Mesenchymal stem cell (in vitro differentiated cells and primary cell): ENCODE results near the gene ETF1.
A peak's percentile ranks its signal among the peaks of the same experiment; 100 is the strongest.

ENCODE experiments used
- DNase-seq: peaks from one replicate; pipeline ENCODE4 v3.0.0-alpha.2; 2013
- H2AFZ ChIP-seq: one replicate; pipeline ENCODE4 v1.6.1; 2013; ENCODE audit warnings: low read depth, mild to moderate bottlenecking, control low read depth, inconsistent platforms, low read length, moderate library complexity
- H2AK5ac ChIP-seq: 2 replicates; pipeline ENCODE4 v1.6.1; 2013; ENCODE audit warnings: low read length, moderate library complexity, mild to moderate bottlenecking, inconsistent platforms; ENCODE audit not compliant: severe bottlenecking
- H2BK120ac ChIP-seq: one replicate; pipeline ENCODE4 v1.6.1; 2013; ENCODE audit warnings: low read depth, mild to moderate bottlenecking, inconsistent platforms, low read length, moderate library complexity
- H2BK12ac ChIP-seq, 2 experiments: one replicate each; pipeline ENCODE4 v1.6.1; 2013; ENCODE audit warnings: inconsistent platforms in 2 of 2, low read length in 2 of 2, mild to moderate bottlenecking in 2 of 2, moderate library complexity in 2 of 2, control low read depth in 1 of 2
- H2BK15ac ChIP-seq: one replicate; pipeline ENCODE4 v1.6.1; 2013; ENCODE audit warnings: mild to moderate bottlenecking, low read depth, inconsistent platforms; ENCODE audit not compliant: poor library complexity, severe bottlenecking
- H2BK5ac ChIP-seq: 2 replicates; pipeline ENCODE4 v1.6.1; 2013; ENCODE audit warnings: low read depth, mild to moderate bottlenecking, low read length, control low read depth, inconsistent platforms; ENCODE audit not compliant: poor library complexity, severe bottlenecking
- H3K14ac ChIP-seq, 2 experiments: one replicate each; pipeline ENCODE4 v1.6.1; 2013; ENCODE audit warnings: inconsistent platforms in 2 of 2, low read length in 2 of 2, control low read depth in 1 of 2, mild to moderate bottlenecking in 1 of 2, moderate library complexity in 1 of 2
- H3K18ac ChIP-seq, 2 experiments: one replicate each; pipeline ENCODE4 v1.6.1; 2013; ENCODE audit warnings: inconsistent platforms in 2 of 2, low read length in 2 of 2, control low read depth in 1 of 2, low read depth in 1 of 2, mild to moderate bottlenecking in 1 of 2
- H3K23ac ChIP-seq, 2 experiments: one replicate each; pipeline ENCODE4 v1.6.1; 2013; ENCODE audit warnings: inconsistent platforms in 2 of 2, low read length in 2 of 2, mild to moderate bottlenecking in 2 of 2, moderate library complexity in 2 of 2, control low read depth in 1 of 2
- H3K27ac ChIP-seq: 2 replicates; pipeline ENCODE4 v1.5.1; 2013; ENCODE audit warnings: mild to moderate bottlenecking, moderate library complexity, low read length, control low read depth, inconsistent platforms; ENCODE audit not compliant: poor library complexity, severe bottlenecking
- H3K27me3 ChIP-seq, 2 experiments: 2 replicates each; pipeline versions ENCODE4 v1.6.1 to v1.7.0; 2013; ENCODE audit warnings: low read length in 2 of 2, mild to moderate bottlenecking in 2 of 2, moderate library complexity in 2 of 2, control low read depth in 1 of 2, inconsistent platforms in 1 of 2; ENCODE audit not compliant: control insufficient read depth in 1 of 2, insufficient read depth in 1 of 2
- H3K36me3 ChIP-seq, 2 experiments: 2 replicates each; pipeline versions ENCODE4 v1.6.1 to v1.7.0; 2013; ENCODE audit warnings: low read length in 2 of 2, control low read depth in 1 of 2, inconsistent platforms in 1 of 2, low read depth in 1 of 2, mild to moderate bottlenecking in 1 of 2; ENCODE audit not compliant: insufficient read depth in 2 of 2, control insufficient read depth in 1 of 2
- H3K4ac ChIP-seq, 2 experiments: one replicate each; pipeline ENCODE4 v1.6.1; 2013; ENCODE audit warnings: inconsistent platforms in 2 of 2, low read length in 2 of 2, mild to moderate bottlenecking in 2 of 2, moderate library complexity in 2 of 2, control low read depth in 1 of 2, low read depth in 1 of 2
- H3K4me1 ChIP-seq: 2 replicates; pipeline ENCODE4 v1.6.1; 2013; ENCODE audit warnings: low read depth, low read length, control low read depth; ENCODE audit not compliant: control insufficient read depth, insufficient read depth
- H3K4me2 ChIP-seq: 2 replicates; pipeline ENCODE4 v1.6.1; 2013; ENCODE audit warnings: low read length, mild to moderate bottlenecking, inconsistent platforms; ENCODE audit not compliant: poor library complexity, severe bottlenecking
- H3K4me3 ChIP-seq, 2 experiments: 2 replicates each; pipeline versions ENCODE4 v1.5.1 to v1.7.0; 2013; ENCODE audit warnings: low read length in 2 of 2, mild to moderate bottlenecking in 2 of 2, control low read depth in 1 of 2, low read depth in 1 of 2; ENCODE audit not compliant: insufficient read depth in 1 of 2
- H3K79me1 ChIP-seq: replicated peaks from 2 replicates; pipeline ENCODE4 v1.6.1; 2013; ENCODE audit warnings: mild to moderate bottlenecking, control low read depth, low read length, inconsistent platforms; ENCODE audit not compliant: poor library complexity, severe bottlenecking
- H3K9ac ChIP-seq: 2 replicates; pipeline ENCODE4 v1.7.0; 2013; ENCODE audit warnings: mild to moderate bottlenecking, low read length, moderate library complexity
- H3K9me3 ChIP-seq: 2 replicates; pipeline ENCODE4 v1.7.0; 2013; ENCODE audit warnings: mild to moderate bottlenecking, low read length; ENCODE audit not compliant: control insufficient read depth
- H4K8ac ChIP-seq: one replicate; pipeline ENCODE4 v1.6.1; 2013; ENCODE audit warnings: inconsistent platforms, mild to moderate bottlenecking, low read length, moderate library complexity
- H4K91ac ChIP-seq: one replicate; pipeline ENCODE4 v1.6.1; 2013; ENCODE audit warnings: mild to moderate bottlenecking, low read length, inconsistent platforms
- WGBS: methylation state at CpG from one replicate; pipeline ENCODE4 v1.1.7; 2013; ENCODE audit warnings: mixed read lengths; 5-methylcytosine and 5-hydroxymethylcytosine counted together

The ETF1 gene

GRCh38 chr5:138490648-138491283 is 52.3 kb downstream of the ETF1 start:
- H3K36me3 ChIP-seq, result no peaks in the 10 kb centered on the region
- H3K4me1 ChIP-seq, result peaks cover 20% of the 10 kb centered on the region
- H3K9me3 ChIP-seq, result no peaks in the 10 kb centered on the region
- H3K27ac ChIP-seq, result no peak overlapping the region
- H2AFZ ChIP-seq, result no peak overlapping the region
- no peak overlapping the region for H3K4me2 ChIP-seq
- no peak overlapping the region for H4K91ac ChIP-seq
- H2BK5ac ChIP-seq, result no peak overlapping the region
- no peak for DNase-seq
- H2AK5ac ChIP-seq, result no peak overlapping the region
- no peak overlapping the region for H3K14ac ChIP-seq
- H3K18ac ChIP-seq, result no peak overlapping the region
- peaks cover 22 to 36% of the 10 kb centered on the region in 2 experiments for H3K27me3 ChIP-seq
- no peak overlapping the region for H3K23ac ChIP-seq
- H2BK15ac ChIP-seq, result no peak overlapping the region
- no peaks in the 10 kb centered on the region for H3K79me1 ChIP-seq
- H3K4ac ChIP-seq, result no peak overlapping the region
- no peak overlapping the region for H4K8ac ChIP-seq
- whole genome bisulfite sequencing, result 93% methylated on average over 12 of the region's 12 CpGs
- H3K4me3 ChIP-seq, result no peak overlapping the region
- H2BK12ac ChIP-seq, result no peak overlapping the region
- no peak overlapping the region for H2BK120ac ChIP-seq
- no peak overlapping the region for H3K9ac ChIP-seq

- no peak overlapping the region for H2BK120ac ChIP-seq
- H3K4ac ChIP-seq, result no peak overlapping the region
- no peak for DNase-seq
- H3K27ac ChIP-seq, result no peak overlapping the region
- no peak overlapping the region for H2BK12ac ChIP-seq
- H2BK15ac ChIP-seq, result no peak overlapping the region
- H4K91ac ChIP-seq, result no peak overlapping the region
- H2AFZ ChIP-seq, result no peak overlapping the region
- 88% methylated on average over 5 of the region's 5 CpGs for WGBS
- H3K79me1 ChIP-seq, result no peaks in the 10 kb centered on the region
- peaks cover 22 to 36% of the 10 kb centered on the region in 2 experiments for H3K27me3 ChIP-seq
- peaks cover 20% of the 10 kb centered on the region for H3K4me1 ChIP-seq
- H3K9me3 ChIP-seq, result no peaks in the 10 kb centered on the region
- H3K36me3 ChIP-seq, result no peaks in the 10 kb centered on the region
- H2AK5ac ChIP-seq, result no peak overlapping the region
- no peak overlapping the region for H3K23ac ChIP-seq
- H3K4me3 ChIP-seq, result no peak overlapping the region
- no peak overlapping the region for H3K9ac ChIP-seq
- no peak overlapping the region for H4K8ac ChIP-seq
- no peak overlapping the region for H3K4me2 ChIP-seq
- no peak overlapping the region for H3K14ac ChIP-seq
- no peak overlapping the region for H2BK5ac ChIP-seq
- H3K18ac ChIP-seq, result no peak overlapping the region
These were observed 53.4 kb downstream of the ETF1 start for GRCh38 chr5:138489683-138490061.

GRCh38 chr5:138488481-138488945 is 54.5 kb downstream of the ETF1 start:
- no peak for DNase-seq
- Histone ChIP-seq H3K27me3 (peaks cover 22 to 36% of the 10 kb centered on the region in 2 experiments), H3K27ac (no peak overlapping the region), H3K18ac (peak overlapping the region in 1 of 2 experiments; percentile 44), H3K4me2 (no peak overlapping the region), H3K79me1 (no peaks in the 10 kb centered on the region), H3K14ac (no peak overlapping the region), H3K9ac (no peak overlapping the region), H2BK15ac (no peak overlapping the region), H2AK5ac (no peak overlapping the region), H3K4ac (no peak overlapping the region), H3K36me3 (no peaks in the 10 kb centered on the region), H3K23ac (no peak overlapping the region), H2BK5ac (no peak overlapping the region), H2BK120ac (no peak overlapping the region), H3K9me3 (no peaks in the 10 kb centered on the region), H2AFZ (no peak overlapping the region), H3K4me3 (no peak overlapping the region), H4K91ac (no peak overlapping the region), H3K4me1 (peaks cover 20% of the 10 kb centered on the region), H4K8ac (no peak overlapping the region), H2BK12ac (no peak overlapping the region)
- 98% methylated on average over 3 of the region's 5 CpGs for WGBS

- H2AFZ ChIP-seq, result no peak overlapping the region
- peaks cover 0 to 5% of the 10 kb centered on the region in 2 experiments for H3K27me3 ChIP-seq
- H3K14ac ChIP-seq, result no peak overlapping the region
- no peak overlapping the region for H2BK15ac ChIP-seq
- H4K8ac ChIP-seq, result no peak overlapping the region
- no peak overlapping the region for H3K18ac ChIP-seq
- H2BK12ac ChIP-seq, result no peak overlapping the region
- no peak overlapping the region for H4K91ac ChIP-seq
- no peaks in the 10 kb centered on the region for H3K79me1 ChIP-seq
- DNase-seq, result no peak
- no peak overlapping the region for H3K23ac ChIP-seq
- no peaks in the 10 kb centered on the region for H3K9me3 ChIP-seq
- 73% methylated on average over 4 of the region's 4 CpGs for WGBS
- no peaks in the 10 kb centered on the region for H3K4me1 ChIP-seq
- no peak overlapping the region for H2AK5ac ChIP-seq
- H3K4me2 ChIP-seq, result no peak overlapping the region
- H3K36me3 ChIP-seq, result no peaks in the 10 kb centered on the region
- H2BK120ac ChIP-seq, result no peak overlapping the region
- no peak overlapping the region for H3K4ac ChIP-seq
- no peak overlapping the region for H3K27ac ChIP-seq
- no peak overlapping the region for H2BK5ac ChIP-seq
- no peak overlapping the region for H3K4me3 ChIP-seq
- H3K9ac ChIP-seq, result no peak overlapping the region
These were observed 60.4 kb downstream of the ETF1 start for GRCh38 chr5:138482638-138483037.
